Nephron (organoid): Measurements from ENCODE around the gene ZNF443.
"Not testable (repeated sequence)": the region's sequence is repeated elsewhere in the genome, so short reads cannot be mapped to it uniquely, and the experiment has no call there.

ENCODE experiments used
- H3K27ac Mint-ChIP-seq, 3 experiments: 2 replicates each; pipeline ENCODE4 v1.8.0; 2020; ENCODE audit warnings: mixed read lengths in 3 of 3, mild to moderate bottlenecking in 2 of 3, moderate library complexity in 1 of 3
- H3K27me3 Mint-ChIP-seq: 2 replicates; pipeline ENCODE4 v1.8.0; 2021; ENCODE audit warnings: low read depth, mild to moderate bottlenecking, moderate library complexity, mixed read lengths
- H3K36me3 Mint-ChIP-seq: 2 replicates; pipeline ENCODE4 v1.8.0; 2020; ENCODE audit warnings: low read depth, mixed read lengths
- H3K4me1 Mint-ChIP-seq: 2 replicates; pipeline ENCODE4 v1.8.0; 2020; ENCODE audit warnings: mixed read lengths
- H3K4me3 Mint-ChIP-seq, 3 experiments: 2 replicates each; pipeline ENCODE4 v1.8.0; 2020; ENCODE audit warnings: mild to moderate bottlenecking in 3 of 3, mixed read lengths in 3 of 3, moderate library complexity in 2 of 3
- H3K9me3 Mint-ChIP-seq: 2 replicates; pipeline ENCODE4 v1.8.0; 2020; ENCODE audit warnings: mixed read lengths
- CTCF ChIP-seq, 3 experiments: fragments of 200-600 bp; sonication (generic); IDR thresholded peaks; one replicate each; pipeline ENCODE4 v1.5.0; 2021; ENCODE audit warnings: antibody characterized with exemption in 3 of 3; ENCODE audit not compliant: unreplicated experiment in 3 of 3

ZNF443 gene

DNA sequence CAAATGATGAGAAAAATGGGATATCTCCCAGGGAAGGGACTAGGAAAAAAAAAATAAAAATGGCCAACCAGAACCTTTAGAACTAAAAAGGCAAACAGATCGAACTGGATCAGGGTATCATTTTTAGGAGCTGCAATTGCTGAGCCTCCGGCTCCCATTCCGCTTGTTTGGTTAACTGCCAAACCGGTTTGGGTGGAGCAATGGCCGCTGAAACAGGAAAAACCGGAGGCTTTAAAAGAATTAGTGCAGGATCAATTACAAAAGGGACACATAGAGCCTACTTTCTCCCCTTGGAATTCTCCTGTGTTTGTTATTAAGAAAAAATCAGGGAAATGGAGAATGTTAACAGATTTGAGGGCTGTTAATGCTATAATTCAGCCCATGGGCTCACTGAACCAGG, 12.7 kb upstream of the ZNF443 start:
- H3K9me3 Mint-ChIP-seq = peaks cover 71% of the 10 kb centered on the region
- H3K27ac Mint-ChIP-seq = no peak overlapping the region
- H3K27me3 Mint-ChIP-seq = no peaks in the 10 kb centered on the region
- H3K4me1 Mint-ChIP-seq = no peaks in the 10 kb centered on the region
- peaks cover 63% of the 10 kb centered on the region for H3K36me3 Mint-ChIP-seq
- no peak for TF ChIP-seq CTCF (IDR thresholded peaks at IDR 0.05; ENCODE audit: unreplicated experiment in 3 of 3)
- H3K4me3 Mint-ChIP-seq = no peak overlapping the region

GRCh38 chr19:12450844-12451243, 10.0 kb upstream of the ZNF443 start:
- H3K9me3 Mint-ChIP-seq = peaks cover 71% of the 10 kb centered on the region
- H3K27ac Mint-ChIP-seq = no peak overlapping the region
- peaks cover 47% of the 10 kb centered on the region for H3K36me3 Mint-ChIP-seq
- TF ChIP-seq CTCF (IDR thresholded peaks at IDR 0.05; ENCODE audit: unreplicated experiment in 3 of 3) = no peak
- H3K27me3 Mint-ChIP-seq = no peaks in the 10 kb centered on the region
- no peaks in the 10 kb centered on the region for H3K4me1 Mint-ChIP-seq
- no peak overlapping the region for H3K4me3 Mint-ChIP-seq

- Mint-ChIP-seq H3K9me3 (peaks cover 71% of the 10 kb centered on the region), H3K27ac (no peak overlapping the region), H3K27me3 (no peaks in the 10 kb centered on the region), H3K4me1 (no peaks in the 10 kb centered on the region), H3K36me3 (peaks cover 48% of the 10 kb centered on the region), H3K4me3 (no peak overlapping the region)
- no peak for TF ChIP-seq CTCF (IDR thresholded peaks at IDR 0.05; ENCODE audit: unreplicated experiment in 3 of 3)
Measured at GRCh38 chr19:12448808-12449207, 8.0 kb upstream of the ZNF443 start.

GRCh38 chr19:12439686-12440540, 908 bp downstream of the ZNF443 start:
- not testable (repeated sequence) for H3K4me1 Mint-ChIP-seq, H3K27me3 Mint-ChIP-seq
- peaks cover 36% of the 10 kb centered on the region for H3K36me3 Mint-ChIP-seq
- peak overlapping the region; percentile 92 to 99 (median 93) for H3K4me3 Mint-ChIP-seq
- peak overlapping the region; percentile 83 to 97 (median 91) for H3K27ac Mint-ChIP-seq
- H3K9me3 Mint-ChIP-seq = peaks cover 30% of the 10 kb centered on the region

DNA sequence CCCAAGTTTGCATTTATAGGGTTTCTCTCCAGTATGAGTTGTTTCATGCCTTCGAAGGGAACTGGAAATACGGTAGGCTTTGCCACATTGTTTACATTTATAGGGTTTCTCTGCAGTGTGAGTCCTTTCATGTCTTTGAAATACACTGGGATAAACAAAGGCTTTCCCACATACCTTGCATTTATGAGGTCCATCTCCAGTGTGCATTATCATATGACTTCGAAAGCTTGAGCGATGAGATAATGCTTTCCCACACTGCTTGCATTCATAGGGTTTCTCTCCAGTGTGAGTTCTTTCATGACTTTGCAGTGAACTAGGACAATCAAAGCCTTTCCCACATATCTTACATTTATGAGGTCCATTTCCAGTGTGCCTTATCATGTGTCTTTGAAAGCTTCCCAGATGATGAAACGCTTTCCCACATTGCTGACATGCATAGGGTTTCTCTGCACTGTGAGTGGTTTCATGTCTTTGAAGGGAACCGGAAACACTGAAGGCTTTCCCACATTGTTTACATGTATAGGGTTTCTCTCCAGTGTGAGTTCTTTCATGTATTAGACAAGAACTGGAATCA, 10.0 kb downstream of the ZNF443 start:
- not testable (repeated sequence) for H3K4me3 Mint-ChIP-seq, H3K27ac Mint-ChIP-seq, H3K27me3 Mint-ChIP-seq, H3K4me1 Mint-ChIP-seq
- H3K36me3 Mint-ChIP-seq = peaks cover 82% of the 10 kb centered on the region
- peaks cover 44% of the 10 kb centered on the region for H3K9me3 Mint-ChIP-seq

GRCh38 chr19:12425888-12426274, 14.9 kb downstream of the ZNF443 start:
- TF ChIP-seq CTCF (IDR thresholded peaks at IDR 0.05; ENCODE audit: unreplicated experiment in 3 of 3) = no peak

More at GRCh38 chr19:12425888-12426274, 14.9 kb downstream of the ZNF443 start:
- Mint-ChIP-seq H3K36me3 (peaks cover 91% of the 10 kb centered on the region), H3K27me3 (no peaks in the 10 kb centered on the region), H3K4me1 (no peaks in the 10 kb centered on the region), H3K9me3 (peaks cover 48% of the 10 kb centered on the region), H3K27ac (no peak overlapping the region), H3K4me3 (no peak overlapping the region)
